ENCODE results near the gene RACK1.

RACK1 gene

DNA sequence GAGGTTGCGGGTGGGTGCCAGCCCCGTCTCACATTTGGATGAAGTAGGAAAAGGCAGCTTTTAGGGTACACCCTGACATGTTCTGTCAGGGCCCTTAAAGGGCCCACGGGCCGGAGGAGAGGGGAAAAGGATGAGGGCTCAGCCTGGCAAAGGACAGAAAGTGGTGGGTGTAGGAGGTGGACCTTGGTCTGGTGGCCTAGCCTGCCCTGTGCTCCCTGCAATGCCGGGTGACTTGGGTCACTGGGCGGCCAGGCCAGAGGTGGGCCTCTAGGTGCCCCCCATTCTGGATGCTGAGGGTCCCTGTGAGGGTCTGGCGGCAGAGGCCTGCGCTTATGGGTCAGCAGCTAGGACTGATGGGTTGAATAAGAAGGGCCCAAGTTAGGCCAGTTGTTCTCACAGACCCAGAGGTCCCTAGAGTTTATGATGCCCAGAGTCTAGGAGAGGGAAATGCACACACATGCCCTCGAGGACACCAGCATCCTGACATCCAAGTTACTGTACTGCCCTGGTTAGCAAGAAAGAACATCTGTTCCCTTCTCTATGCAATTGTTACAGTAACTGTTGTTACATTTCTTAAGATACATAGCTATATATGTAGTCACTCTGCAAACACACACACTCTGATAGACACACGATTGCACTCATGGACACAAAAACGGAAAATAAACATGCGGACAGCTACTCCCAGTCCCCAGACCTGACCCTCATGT, 51.2 kb downstream of the RACK1 start:
- DNase-seq, result peak; percentile 26

DNA sequence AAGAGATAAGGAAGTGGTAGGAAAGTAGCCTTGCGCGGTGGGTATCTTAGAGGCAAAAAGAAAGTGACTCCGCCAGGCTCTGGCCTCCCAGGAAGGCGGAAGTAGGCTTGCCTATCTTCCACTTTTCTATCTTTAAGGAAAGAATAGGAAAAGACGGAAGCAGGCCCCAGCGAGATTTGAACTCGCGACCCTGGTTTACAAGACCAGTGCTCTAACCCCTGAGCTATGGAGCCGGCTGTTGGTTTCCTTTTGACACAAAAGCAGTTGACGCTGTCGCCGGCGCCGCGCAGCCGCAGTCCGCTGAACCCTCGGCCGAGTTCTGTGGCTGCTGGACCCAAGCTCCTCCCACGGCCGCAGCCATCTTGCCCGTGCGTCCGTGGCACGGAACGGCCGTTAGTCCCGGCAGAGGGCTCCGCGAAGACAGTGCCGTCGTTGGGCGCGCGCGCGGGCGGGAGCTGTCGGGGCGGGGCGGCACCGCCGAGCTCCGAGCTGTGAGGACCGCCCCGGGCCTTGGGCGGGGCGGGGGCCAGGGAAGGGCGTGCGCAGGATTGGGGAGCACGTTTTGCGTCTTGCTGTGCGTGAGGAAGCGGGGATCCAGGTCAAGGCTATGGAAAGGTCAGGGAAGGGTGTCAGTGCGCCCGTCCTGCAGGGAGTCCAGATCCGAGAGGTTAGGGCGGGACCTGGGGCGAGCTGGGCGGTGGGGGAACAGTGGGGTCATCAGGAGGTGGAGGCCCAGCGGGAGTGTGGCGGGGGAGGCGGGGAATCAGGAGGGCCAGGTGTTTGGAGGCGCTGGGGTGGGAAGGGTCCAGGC, 52.0 kb downstream of the RACK1 start:
- DNase-seq, result peak; percentile 94

DNA sequence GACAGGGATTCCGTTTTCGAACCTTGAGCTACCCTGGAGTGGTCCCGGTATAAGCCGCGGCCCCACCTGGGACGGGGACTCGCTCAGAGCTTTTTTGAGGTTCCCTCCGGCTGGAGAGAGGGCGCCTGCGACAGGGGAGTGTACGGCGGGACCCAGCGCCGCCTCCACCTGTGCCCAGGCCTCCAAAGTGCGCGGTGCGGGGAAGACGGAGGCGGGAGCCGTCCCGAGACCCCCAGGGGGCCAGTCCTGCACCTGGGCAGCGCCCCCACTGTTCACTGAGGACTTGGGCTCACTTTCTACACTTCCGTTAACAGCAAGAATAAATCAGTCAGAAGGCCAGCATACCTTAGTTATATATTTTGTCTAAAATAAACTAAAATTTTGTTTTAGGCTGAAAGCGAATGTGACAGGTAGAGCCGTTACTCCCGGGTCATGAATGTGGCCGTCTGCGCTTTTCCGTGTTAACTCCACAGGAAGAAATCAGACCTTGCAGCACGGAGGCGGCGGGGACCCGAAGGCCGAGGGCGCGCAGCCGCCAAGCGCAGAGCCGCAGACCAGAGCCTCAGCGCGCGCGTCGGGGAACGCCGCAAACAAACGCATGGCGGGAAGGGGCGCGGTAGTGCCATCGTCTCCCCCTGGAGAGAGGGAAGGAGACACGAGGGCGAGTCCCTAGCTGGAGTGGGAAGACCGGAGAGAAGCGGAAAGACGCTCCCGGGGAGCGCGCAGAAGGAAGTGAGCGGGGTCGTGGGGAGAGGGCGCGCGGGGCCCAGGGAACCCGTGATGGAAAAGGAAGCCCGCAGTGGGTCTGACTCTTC, 52.8 kb downstream of the RACK1 start:
- DNase-seq, result peak; percentile 29

DNA sequence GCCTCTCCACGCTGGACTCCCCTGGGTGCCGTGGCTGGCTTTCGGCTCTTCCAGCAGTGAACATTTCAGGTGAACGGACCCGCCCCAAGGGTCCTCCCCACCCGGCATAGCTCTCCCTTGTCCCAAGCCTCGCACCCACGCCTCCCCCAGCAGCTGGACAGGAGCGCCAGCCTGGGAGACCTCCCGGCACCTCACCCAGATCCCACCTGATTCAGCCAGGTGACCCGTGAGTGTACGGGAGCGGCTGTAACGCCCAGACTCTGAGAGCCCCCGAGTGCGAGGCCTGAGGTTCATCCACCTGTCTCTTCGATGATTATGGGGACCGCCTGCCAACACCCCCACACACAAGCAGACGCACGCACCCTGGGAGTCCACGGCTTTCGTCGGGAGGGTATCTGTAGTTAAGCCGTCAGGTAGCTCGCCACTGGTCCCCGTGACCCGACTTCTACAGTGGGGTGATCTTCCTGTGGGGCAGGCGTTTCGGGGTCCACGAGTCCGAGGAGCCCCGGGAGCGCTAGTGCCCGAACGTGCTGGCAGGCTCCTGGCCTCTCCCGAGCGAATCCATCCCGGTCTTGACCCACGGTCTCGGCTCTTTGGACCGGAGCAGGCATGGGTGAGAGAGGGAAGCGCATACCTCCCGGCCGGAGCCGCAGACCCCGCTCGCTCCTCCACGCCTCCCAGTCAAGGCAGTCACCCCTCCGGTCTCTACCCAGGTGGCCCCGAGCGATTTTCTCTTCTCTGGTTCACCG, 53.6 kb downstream of the RACK1 start:
- DNase-seq, result no peak

DNA sequence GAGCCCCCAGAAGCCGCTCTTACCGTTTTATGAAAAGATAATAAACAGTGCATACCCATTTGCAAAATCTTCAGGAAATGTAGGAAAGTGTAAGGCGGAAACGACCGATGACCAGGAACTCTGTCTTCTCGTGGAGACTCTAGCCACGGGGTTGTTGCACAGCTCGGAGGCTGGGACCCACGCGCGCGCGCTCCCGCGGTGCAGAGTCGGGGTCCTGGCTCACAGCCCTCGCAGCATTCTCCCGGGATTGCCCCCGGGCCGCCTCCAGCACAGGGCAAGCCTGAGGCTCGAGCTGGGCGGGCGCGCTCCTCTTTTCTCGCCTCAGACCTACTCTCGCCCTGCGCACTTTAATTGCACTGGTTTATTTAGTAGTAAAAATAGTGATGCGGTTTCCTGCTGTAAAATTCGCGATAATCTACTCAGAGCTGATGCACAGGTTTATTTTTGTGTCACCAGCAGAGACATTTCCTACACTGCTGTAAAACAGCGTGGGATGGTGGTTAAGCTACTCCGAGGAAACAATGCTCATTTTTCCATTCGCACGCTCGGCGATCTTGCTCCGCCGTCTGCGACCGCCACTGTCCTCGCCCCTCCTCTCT, 54.2 kb downstream of the RACK1 start:
- DNase-seq, result no peak

DNA sequence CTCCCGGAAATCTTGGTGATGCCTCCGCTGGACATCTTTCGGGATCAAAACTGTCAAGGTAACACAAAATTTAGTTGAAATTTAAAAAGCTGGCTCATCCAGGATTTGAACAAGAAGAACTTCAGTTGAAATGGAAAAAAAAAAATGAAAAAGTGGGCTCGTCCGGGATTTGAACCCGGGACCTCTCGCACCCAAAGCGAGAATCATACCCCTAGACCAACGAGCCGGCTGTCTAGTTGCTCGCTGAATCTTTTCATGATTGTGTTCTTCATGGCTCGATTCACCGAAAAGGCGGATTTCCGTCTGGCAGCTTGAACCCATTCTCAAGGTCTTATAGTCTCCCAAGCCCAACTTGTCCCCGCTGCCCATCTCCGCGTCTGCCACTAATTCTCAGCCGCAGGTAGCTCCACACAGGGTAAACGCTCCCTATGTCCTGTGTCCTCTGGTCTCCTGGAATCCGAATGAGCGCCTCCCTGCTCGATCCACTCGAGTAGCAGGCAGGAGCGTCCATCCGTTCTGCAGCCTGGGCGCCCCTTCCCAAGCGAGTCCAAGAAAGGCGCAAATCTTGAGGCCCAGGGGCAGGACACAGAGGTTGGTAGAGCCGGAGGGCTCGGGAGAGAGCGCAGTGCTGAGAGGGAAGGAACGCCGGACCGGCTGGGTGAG, 54.9 kb downstream of the RACK1 start:
- peak; percentile 64 for DNase-seq

DNA sequence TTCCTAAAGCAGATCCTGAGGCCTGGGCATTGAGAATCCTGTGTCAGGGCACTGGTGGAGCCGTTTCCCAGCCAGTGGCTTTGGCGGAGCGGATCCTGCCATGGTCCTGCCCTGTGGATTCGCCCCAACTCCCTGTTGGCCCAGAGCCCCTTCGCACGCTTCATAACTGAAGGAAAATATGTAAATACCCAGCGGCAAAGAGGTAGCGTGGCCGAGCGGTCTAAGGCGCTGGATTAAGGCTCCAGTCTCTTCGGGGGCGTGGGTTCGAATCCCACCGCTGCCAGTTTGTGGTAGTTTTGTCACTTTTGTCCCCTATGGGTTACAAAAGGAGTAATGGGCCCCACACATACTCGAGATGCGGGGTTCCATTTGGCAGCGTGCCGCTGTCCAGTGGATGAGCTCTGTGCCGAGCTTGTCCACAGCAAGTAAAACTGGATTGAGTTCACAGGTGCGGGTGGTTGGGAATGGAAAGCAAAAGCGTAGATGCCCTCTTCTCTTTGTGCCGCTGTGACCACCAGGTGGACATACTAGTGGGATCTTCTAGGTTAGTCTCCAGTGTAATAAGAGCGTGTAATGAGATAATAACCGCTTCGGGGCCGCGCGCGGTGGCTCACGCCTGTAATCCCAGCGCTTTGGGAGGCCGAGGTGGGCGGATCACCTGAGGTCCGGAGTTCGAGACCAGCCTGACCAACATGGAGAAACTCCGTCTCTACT, 56.0 kb downstream of the RACK1 start:
- DNase-seq, result peak; percentile 69

DNA sequence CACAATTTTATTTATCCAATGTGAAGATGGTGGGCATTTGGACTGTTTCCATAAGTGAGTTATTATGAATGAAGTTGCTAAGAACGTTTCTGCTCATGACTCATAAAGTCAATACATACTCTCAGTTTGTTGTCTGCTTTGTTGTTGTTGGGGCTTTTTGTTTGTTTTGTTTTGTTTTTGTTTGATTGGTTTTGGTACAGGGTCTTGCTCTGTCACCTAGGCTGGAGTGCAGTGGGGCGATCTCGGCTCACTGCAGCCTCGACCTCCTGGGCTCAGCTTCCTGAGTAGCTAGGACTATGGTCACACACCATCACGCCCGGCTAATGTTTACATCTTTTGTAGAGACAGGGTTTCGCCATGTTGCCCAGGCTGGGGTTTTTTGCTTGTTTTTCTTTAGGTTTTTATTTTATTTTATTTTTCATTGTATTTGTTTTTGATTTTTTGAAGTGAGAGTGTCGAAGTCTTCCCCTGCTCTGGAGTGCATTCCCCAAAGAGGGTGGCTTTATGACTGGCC, 56.7 kb downstream of the RACK1 start:
- no peak for DNase-seq

All from HCEC 1CT (cell line).